C4-2B (cell line): ENCODE data around the gene UNC79.

Source experiments
- CTCF ChIP-seq: fragments of 450-650 bp; conservative IDR thresholded peaks from 2 replicates; pipeline ENCODE4 v1.5.1; 2017; ENCODE audit warnings: mild to moderate bottlenecking
- ZFX ChIP-seq: fragments of 450-650 bp; IDR thresholded peaks from 2 replicates; pipeline ENCODE4 v1.6.1; 2017

- no peak for TF ChIP-seq CTCF
- TF ChIP-seq ZFX: no peak
Measured at GRCh38 chr14:93410021-93410420, 20.7 kb upstream of the UNC79 start.
